GM19455 (cell line): ENCODE results near the gene CTIF.

ENCODE experiments used
- ATAC-seq: cut with Tn5 transposase; IDR thresholded peaks from one replicate; pipeline ENCODE4 v1.9.1; 2021; ENCODE audit not compliant: unreplicated experiment

CTIF gene

GRCh38 chr18:48904091-48904490 lies 365.3 kb downstream of the CTIF start:
- no peak for ATAC-seq

GRCh38 chr18:48904847-48905394 lies 366.1 kb downstream of the CTIF start:
- no peak for ATAC-seq

- no peak for ATAC-seq
Measured at GRCh38 chr18:48905513-48905912, 366.7 kb downstream of the CTIF start.

GRCh38 chr18:48908916-48909315 lies 370.1 kb downstream of the CTIF start:
- ATAC-seq: no peak

DNA sequence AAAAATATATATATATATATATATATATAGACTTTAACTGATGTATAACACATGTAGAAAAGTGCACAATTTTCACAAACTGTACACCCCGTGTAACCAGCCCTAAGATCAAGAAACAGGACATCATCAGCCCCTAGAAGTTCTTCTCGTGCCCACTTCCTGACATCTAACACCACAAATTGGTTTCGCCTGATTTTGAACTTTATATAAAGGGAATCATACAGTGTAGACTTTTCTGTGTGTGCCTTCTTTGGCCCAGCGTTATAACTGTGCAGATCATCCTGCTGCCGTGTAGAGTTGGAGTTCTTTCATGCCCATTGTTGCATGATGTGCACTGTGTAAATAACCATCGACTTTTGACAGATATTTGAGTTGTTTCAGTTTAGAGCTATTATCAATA lies 370.9 kb downstream of the CTIF start:
- no peak for ATAC-seq

- ATAC-seq: no peak
Measured at GRCh38 chr18:48910972-48911545, 372.2 kb downstream of the CTIF start.
